GM19328 (cell line): ENCODE results near the gene CLASP1.

Experiments used
- ATAC-seq: cut with Tn5 transposase; IDR thresholded peaks from one replicate; pipeline ENCODE4 v1.9.1; 2021; ENCODE audit warnings: mild to moderate bottlenecking, moderate library complexity; ENCODE audit not compliant: unreplicated experiment

Gene CLASP1

GRCh38 chr2:121297217-121297830, 351.9 kb downstream of the CLASP1 start:
- ATAC-seq: no peak

- no peak for ATAC-seq
These were observed 353.2 kb downstream of the CLASP1 start for GRCh38 chr2:121295911-121296650.

- ATAC-seq: no peak
These were observed 354.1 kb downstream of the CLASP1 start for GRCh38 chr2:121294881-121295840.

- no peak for ATAC-seq
These were observed 355.6 kb downstream of the CLASP1 start for GRCh38 chr2:121293450-121294325.

GRCh38 chr2:121291251-121291580, 358.0 kb downstream of the CLASP1 start:
- ATAC-seq: no peak

- no peak for ATAC-seq
These were observed 360.0 kb downstream of the CLASP1 start for GRCh38 chr2:121289271-121289670.

- ATAC-seq: no peak
These were observed 360.6 kb downstream of the CLASP1 start for GRCh38 chr2:121288454-121289231.

- no peak for ATAC-seq
These were observed 361.3 kb downstream of the CLASP1 start for GRCh38 chr2:121287956-121288355.
